Endodermal cell (in vitro differentiated cells): ENCODE results near the gene FABP7. TPM values are rescaled to one million over a fixed set of nuclear protein-coding genes. Genes with fewer than 3 reads are reported as not detected.
"Not testable (repeated sequence)": the region's sequence is repeated elsewhere in the genome, so short reads cannot be mapped to it uniquely, and the experiment has no call there.

Experiments used
- DNase-seq: peaks from one replicate; pipeline ENCODE4 v3.0.0-alpha.2; 2017
- H3K27ac ChIP-seq: 2 replicates; pipeline ENCODE4 v1.5.1; 2013; ENCODE audit warnings: mild to moderate bottlenecking, low read depth, low read length, moderate library complexity
- H3K27me3 ChIP-seq: 2 replicates; pipeline ENCODE4 v1.6.1; 2013; ENCODE audit warnings: mild to moderate bottlenecking, low read length, moderate library complexity; ENCODE audit not compliant: insufficient read depth, control insufficient read depth, poor library complexity, severe bottlenecking
- H3K36me3 ChIP-seq: 2 replicates; pipeline ENCODE4 v1.7.0; 2013; ENCODE audit warnings: mild to moderate bottlenecking, low read length, moderate library complexity; ENCODE audit not compliant: control insufficient read depth, insufficient read depth
- H3K4me1 ChIP-seq: one replicate; pipeline ENCODE4 v1.7.0; 2013; ENCODE audit warnings: low read length; ENCODE audit not compliant: control insufficient read depth, insufficient read depth
- H3K4me3 ChIP-seq: 2 replicates; pipeline ENCODE4 v1.5.1; 2013; ENCODE audit warnings: mild to moderate bottlenecking, low read length, moderate library complexity
- H3K9ac ChIP-seq: 2 replicates; pipeline ENCODE4 v1.6.1; 2013; ENCODE audit warnings: mild to moderate bottlenecking, low read length, moderate library complexity; ENCODE audit not compliant: poor library complexity, severe bottlenecking; ENCODE audit errors: extremely low read depth
- H3K9me3 ChIP-seq: 2 replicates; pipeline ENCODE4 v1.6.1; 2013; ENCODE audit warnings: mild to moderate bottlenecking, low read length, moderate library complexity; ENCODE audit not compliant: control insufficient read depth
- H3K27ac Mint-ChIP-seq: 2 replicates; pipeline ENCODE4 v1.8.0; 2020; ENCODE audit warnings: mixed read lengths
- H3K27me3 Mint-ChIP-seq: 2 replicates; pipeline ENCODE4 v1.8.0; 2021; ENCODE audit warnings: mild to moderate bottlenecking, mixed read lengths; ENCODE audit not compliant: insufficient read depth
- H3K36me3 Mint-ChIP-seq: 2 replicates; pipeline ENCODE4 v1.8.0; 2020; ENCODE audit warnings: low read depth, mixed read lengths
- H3K4me1 Mint-ChIP-seq: 2 replicates; pipeline ENCODE4 v1.8.0; 2020; ENCODE audit warnings: mixed read lengths
- H3K4me3 Mint-ChIP-seq: 2 replicates; pipeline ENCODE4 v1.8.0; 2020; ENCODE audit warnings: mild to moderate bottlenecking, moderate library complexity, mixed read lengths
- H3K9me3 Mint-ChIP-seq: 2 replicates; pipeline ENCODE4 v1.8.0; 2020; ENCODE audit warnings: mild to moderate bottlenecking, mixed read lengths
- WGBS, 2 experiments: methylation state at CpG; one replicate each; pipeline versions ENCODE4 v1.1.5 to v1.1.7; 2013; ENCODE audit warnings: missing lambda C conversion rate in 2 of 2, mixed read lengths in 1 of 2; ENCODE audit not compliant: insufficient coverage in 1 of 2, insufficient read length in 1 of 2; 5-methylcytosine and 5-hydroxymethylcytosine counted together
- total RNA-seq, 2 donors: library from RNA; stranded (reverse); fragmentation: NEBNext Ultra II Directional in 1 of 2; extraction: Animal tissue kit (Norgen Biotek cat#: 25700) in 1 of 2; gene quantifications; 2 replicates in 1 of 2; 3 replicates in 1 of 2; pipeline ENCODE4 v1.2.1, GENCODE V29; 2021
- TF ChIP-seq, protein P1 (sequence below): fragments of 200-600 bp; sonication (generic); conservative IDR thresholded peaks from 2 replicates; pipeline ENCODE4 v1.5.0; 2021; ENCODE audit warnings: antibody characterized with exemption, mild to moderate bottlenecking

The FABP7 gene
- total RNA-seq, 2 donors from 2014 or later: 2.7 to 3.4 TPM

DNA sequence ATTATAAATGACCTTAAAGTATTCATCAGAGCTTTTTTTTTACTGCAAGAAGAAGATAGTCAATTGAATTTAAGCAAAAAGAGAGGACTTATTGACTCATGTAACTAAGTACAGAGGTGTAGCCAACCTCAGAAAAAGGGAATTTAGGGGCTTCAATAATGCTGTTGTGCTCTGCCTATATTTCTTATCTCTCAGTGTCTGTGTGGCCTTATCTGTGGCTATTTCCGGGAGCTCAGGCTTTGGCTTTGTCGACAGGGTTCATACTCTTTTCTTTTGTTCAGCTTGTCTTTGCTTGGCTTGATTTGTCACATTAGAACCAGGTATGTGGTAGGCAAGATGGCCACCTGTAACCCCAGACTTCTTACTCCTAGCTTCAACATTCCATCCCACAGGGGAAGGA lies 38.6 kb upstream of the FABP7 start:
- Mint-ChIP-seq H3K4me1 (peaks cover 4% of the 10 kb centered on the region), H3K36me3 (no peaks in the 10 kb centered on the region), H3K27me3 (peaks cover 13% of the 10 kb centered on the region), H3K4me3 (no peak overlapping the region), H3K27ac (no peak overlapping the region), H3K9me3 (peaks cover 12% of the 10 kb centered on the region)
- Histone ChIP-seq H3K27me3 (no peaks in the 10 kb centered on the region), H3K4me3 (no peak overlapping the region), H3K27ac (no peak overlapping the region), H3K36me3 (no peaks in the 10 kb centered on the region), H3K9ac (no peak overlapping the region), H3K9me3 (peaks cover 10% of the 10 kb centered on the region), H3K4me1 (no peaks in the 10 kb centered on the region)
- 91 to 100% methylated on average over 1 to 2 of the region's 2 CpGs for WGBS, 2 experiments
- TF ChIP-seq, protein P1, sequence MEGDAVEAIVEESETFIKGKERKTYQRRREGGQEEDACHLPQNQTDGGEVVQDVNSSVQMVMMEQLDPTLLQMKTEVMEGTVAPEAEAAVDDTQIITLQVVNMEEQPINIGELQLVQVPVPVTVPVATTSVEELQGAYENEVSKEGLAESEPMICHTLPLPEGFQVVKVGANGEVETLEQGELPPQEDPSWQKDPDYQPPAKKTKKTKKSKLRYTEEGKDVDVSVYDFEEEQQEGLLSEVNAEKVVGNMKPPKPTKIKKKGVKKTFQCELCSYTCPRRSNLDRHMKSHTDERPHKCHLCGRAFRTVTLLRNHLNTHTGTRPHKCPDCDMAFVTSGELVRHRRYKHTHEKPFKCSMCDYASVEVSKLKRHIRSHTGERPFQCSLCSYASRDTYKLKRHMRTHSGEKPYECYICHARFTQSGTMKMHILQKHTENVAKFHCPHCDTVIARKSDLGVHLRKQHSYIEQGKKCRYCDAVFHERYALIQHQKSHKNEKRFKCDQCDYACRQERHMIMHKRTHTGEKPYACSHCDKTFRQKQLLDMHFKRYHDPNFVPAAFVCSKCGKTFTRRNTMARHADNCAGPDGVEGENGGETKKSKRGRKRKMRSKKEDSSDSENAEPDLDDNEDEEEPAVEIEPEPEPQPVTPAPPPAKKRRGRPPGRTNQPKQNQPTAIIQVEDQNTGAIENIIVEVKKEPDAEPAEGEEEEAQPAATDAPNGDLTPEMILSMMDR: no peak
- DNase-seq: no peak

DNA sequence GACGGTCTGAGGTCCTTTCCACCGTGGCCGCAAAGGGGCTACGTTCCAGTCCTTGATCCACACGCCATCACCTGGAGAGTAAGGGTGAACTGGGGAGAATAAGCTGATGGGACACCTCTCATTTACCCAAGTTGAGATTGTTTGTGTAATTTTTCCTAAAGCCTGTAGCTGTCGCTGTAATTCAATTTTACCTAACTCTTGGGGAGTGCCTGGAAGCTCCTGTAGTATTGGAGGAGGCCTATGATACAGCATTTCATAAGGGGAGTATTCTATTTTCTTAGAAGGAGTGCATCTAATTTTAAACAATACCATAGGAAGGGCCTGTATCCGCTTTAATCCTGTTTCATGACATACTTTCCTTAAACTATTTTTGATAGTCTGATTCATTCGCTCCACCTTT lies 35.3 kb upstream of the FABP7 start:
- H3K4me1 Mint-ChIP-seq, H3K4me3 ChIP-seq, H3K4me3 Mint-ChIP-seq, H3K9ac ChIP-seq, H3K36me3 Mint-ChIP-seq, H3K27ac Mint-ChIP-seq, H3K4me1 ChIP-seq, DNase-seq, H3K27ac ChIP-seq, H3K36me3 ChIP-seq, H3K27me3 ChIP-seq: not testable (repeated sequence)
- 42 to 86% methylated on average over 2 to 7 of the region's 8 CpGs for WGBS, 2 experiments
- TF ChIP-seq, protein P1: peak; percentile 62
- H3K9me3 ChIP-seq: peaks cover 28% of the 10 kb centered on the region
- Mint-ChIP-seq H3K27me3 (peaks cover 30% of the 10 kb centered on the region), H3K9me3 (peaks cover 34% of the 10 kb centered on the region)

DNA sequence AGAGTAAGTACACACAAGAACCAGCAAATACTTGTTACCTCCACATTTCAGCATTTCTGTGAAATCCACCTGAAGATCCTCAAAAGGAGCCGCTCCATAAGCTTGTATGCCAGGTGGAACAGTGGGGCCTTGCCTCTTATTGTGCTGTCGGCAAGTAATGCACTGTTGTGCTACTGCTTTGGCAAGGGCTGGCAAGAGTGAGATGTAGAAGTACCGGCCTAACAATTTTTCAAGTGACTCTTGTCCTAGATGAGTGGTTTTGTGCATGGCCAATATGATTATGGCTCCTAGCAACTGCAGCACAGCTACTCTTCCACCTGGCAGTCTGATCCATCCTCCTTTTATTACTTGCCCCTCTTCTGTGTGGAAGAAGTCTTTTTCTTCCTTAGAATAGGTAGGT lies 34.7 kb upstream of the FABP7 start:
- H3K9ac ChIP-seq, H3K36me3 ChIP-seq, H3K4me3 Mint-ChIP-seq, H3K27ac ChIP-seq, H3K4me1 Mint-ChIP-seq, DNase-seq, H3K27ac Mint-ChIP-seq, H3K36me3 Mint-ChIP-seq, H3K4me1 ChIP-seq, H3K27me3 ChIP-seq, H3K4me3 ChIP-seq: not testable (repeated sequence)
- peaks cover 34% of the 10 kb centered on the region for H3K9me3 ChIP-seq
- 96 to 100% methylated on average over 1 to 3 of the region's 3 CpGs for WGBS, 2 experiments
- Mint-ChIP-seq H3K27me3 (peaks cover 30% of the 10 kb centered on the region), H3K9me3 (peaks cover 40% of the 10 kb centered on the region)

DNA sequence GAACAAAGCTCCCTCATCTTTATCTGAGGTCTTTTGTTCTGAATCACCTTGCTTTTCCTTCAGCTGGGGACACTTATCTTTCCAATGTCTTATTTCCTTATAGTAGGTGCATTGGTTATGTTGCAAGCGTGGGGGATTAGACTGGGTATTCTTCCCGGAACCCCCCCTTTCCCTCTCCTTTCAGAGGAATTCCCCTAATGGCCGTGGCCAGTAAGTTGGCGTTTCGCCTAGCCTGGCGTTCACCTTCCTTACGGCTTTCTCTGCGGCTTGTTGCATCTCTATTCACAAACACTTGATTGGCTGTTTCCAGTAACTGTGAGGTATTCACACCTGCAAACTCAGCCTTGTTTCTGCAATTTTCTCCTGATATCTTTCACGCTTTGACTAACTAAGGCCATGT lies 32.8 kb upstream of the FABP7 start:
- TF ChIP-seq, protein P1: no peak
- no peak overlapping the region for H3K9ac ChIP-seq
- WGBS, 2 experiments: 94 to 95% methylated on average over 6 to 9 of the region's 9 CpGs
- H3K4me3 Mint-ChIP-seq: no peak overlapping the region
- H3K4me1 ChIP-seq: no peaks in the 10 kb centered on the region
- peaks cover 5% of the 10 kb centered on the region for H3K36me3 Mint-ChIP-seq
- H3K4me1 Mint-ChIP-seq: peaks cover 7% of the 10 kb centered on the region
- peaks cover 42% of the 10 kb centered on the region for H3K27me3 Mint-ChIP-seq
- no peak overlapping the region for H3K27ac Mint-ChIP-seq
- DNase-seq: no peak
- H3K9me3 ChIP-seq: peaks cover 26% of the 10 kb centered on the region
- no peak overlapping the region for H3K27ac ChIP-seq
- peaks cover 31% of the 10 kb centered on the region for H3K9me3 Mint-ChIP-seq
- H3K27me3 ChIP-seq: no peaks in the 10 kb centered on the region
- no peak overlapping the region for H3K4me3 ChIP-seq
- H3K36me3 ChIP-seq: no peaks in the 10 kb centered on the region
